DOHH2 (cell line): ENCODE data around the gene SEPTIN6.

Source experiments
- H3F3A ChIP-seq: fragments of 200-600 bp; sonication (generic), shearing (Covaris generic); 2 replicates; pipeline ENCODE4 v1.6.0; 2016; ENCODE audit warnings: antibody characterized with exemption, mild to moderate bottlenecking; ENCODE audit not compliant: control insufficient read depth, insufficient read depth
- H3K27ac ChIP-seq: fragments of 200-600 bp; sonication (generic); 2 replicates; pipeline ENCODE4 v1.5.1; 2014; ENCODE audit warnings: low read depth, mild to moderate bottlenecking, low read length, moderate library complexity
- H3K27me3 ChIP-seq: fragments of 200-600 bp; sonication (generic); 2 replicates; pipeline ENCODE4 v1.6.1; 2014; ENCODE audit warnings: mild to moderate bottlenecking, low read length, mixed read lengths; ENCODE audit not compliant: control insufficient read depth
- H3K36me3 ChIP-seq: fragments of 200-600 bp; sonication (generic); 2 replicates; pipeline ENCODE4 v1.6.1; 2014; ENCODE audit warnings: mild to moderate bottlenecking, low read length, moderate library complexity, mixed read lengths; ENCODE audit not compliant: control insufficient read depth
- H3K4me1 ChIP-seq: fragments of 200-600 bp; sonication (generic); 2 replicates; pipeline ENCODE4 v1.6.1; 2014; ENCODE audit warnings: mild to moderate bottlenecking, low read length, mixed read lengths; ENCODE audit not compliant: control insufficient read depth
- H3K4me2 ChIP-seq: fragments of 200-600 bp; sonication (generic); 2 replicates; pipeline ENCODE4 v1.6.0; 2014; ENCODE audit warnings: mild to moderate bottlenecking, low read length, moderate library complexity
- H3K4me3 ChIP-seq: fragments of 200-600 bp; sonication (generic); 2 replicates; pipeline ENCODE4 v1.5.1; 2014; ENCODE audit warnings: mild to moderate bottlenecking, low read length, mixed read lengths
- H3K79me2 ChIP-seq: fragments of 200-600 bp; sonication (generic); 2 replicates; pipeline ENCODE4 v1.6.1; 2014; ENCODE audit warnings: mild to moderate bottlenecking, low read length, mixed read lengths; ENCODE audit not compliant: control insufficient read depth
- H3K9me2 ChIP-seq: fragments of 200-600 bp; sonication (generic); replicated peaks from 2 replicates; pipeline ENCODE4 v1.6.1; 2014; ENCODE audit warnings: mild to moderate bottlenecking, low read length, mixed read lengths; ENCODE audit not compliant: control insufficient read depth
- H3K9me3 ChIP-seq: fragments of 200-600 bp; sonication (generic); 2 replicates; pipeline ENCODE4 v1.6.1; 2014; ENCODE audit warnings: antibody characterized with exemption, low read length, mixed read lengths; ENCODE audit not compliant: control insufficient read depth, insufficient read depth
- H4K20me1 ChIP-seq: fragments of 200-600 bp; sonication (generic); 2 replicates; pipeline ENCODE4 v1.6.0; 2014; ENCODE audit warnings: low read depth, mild to moderate bottlenecking, antibody characterized with exemption, low read length, moderate library complexity; ENCODE audit not compliant: control insufficient read depth, insufficient read depth
- EZH2phosphoT487 ChIP-seq: fragments of 200-600 bp; sonication (generic); IDR thresholded peaks from 2 replicates; pipeline ENCODE4 v1.6.1; 2017; ENCODE audit warnings: borderline replicate concordance, mild to moderate bottlenecking, antibody characterized with exemption, low read length, moderate library complexity, mixed read lengths
- TF ChIP-seq, protein P1 (sequence below): fragments of 200-600 bp; sonication (generic); IDR thresholded peaks from one replicate; pipeline ENCODE4 v1.5.1; 2014; ENCODE audit warnings: antibody characterized with exemption, mild to moderate bottlenecking, low read depth, low read length; ENCODE audit not compliant: poor library complexity, severe bottlenecking

Gene SEPTIN6

DNA sequence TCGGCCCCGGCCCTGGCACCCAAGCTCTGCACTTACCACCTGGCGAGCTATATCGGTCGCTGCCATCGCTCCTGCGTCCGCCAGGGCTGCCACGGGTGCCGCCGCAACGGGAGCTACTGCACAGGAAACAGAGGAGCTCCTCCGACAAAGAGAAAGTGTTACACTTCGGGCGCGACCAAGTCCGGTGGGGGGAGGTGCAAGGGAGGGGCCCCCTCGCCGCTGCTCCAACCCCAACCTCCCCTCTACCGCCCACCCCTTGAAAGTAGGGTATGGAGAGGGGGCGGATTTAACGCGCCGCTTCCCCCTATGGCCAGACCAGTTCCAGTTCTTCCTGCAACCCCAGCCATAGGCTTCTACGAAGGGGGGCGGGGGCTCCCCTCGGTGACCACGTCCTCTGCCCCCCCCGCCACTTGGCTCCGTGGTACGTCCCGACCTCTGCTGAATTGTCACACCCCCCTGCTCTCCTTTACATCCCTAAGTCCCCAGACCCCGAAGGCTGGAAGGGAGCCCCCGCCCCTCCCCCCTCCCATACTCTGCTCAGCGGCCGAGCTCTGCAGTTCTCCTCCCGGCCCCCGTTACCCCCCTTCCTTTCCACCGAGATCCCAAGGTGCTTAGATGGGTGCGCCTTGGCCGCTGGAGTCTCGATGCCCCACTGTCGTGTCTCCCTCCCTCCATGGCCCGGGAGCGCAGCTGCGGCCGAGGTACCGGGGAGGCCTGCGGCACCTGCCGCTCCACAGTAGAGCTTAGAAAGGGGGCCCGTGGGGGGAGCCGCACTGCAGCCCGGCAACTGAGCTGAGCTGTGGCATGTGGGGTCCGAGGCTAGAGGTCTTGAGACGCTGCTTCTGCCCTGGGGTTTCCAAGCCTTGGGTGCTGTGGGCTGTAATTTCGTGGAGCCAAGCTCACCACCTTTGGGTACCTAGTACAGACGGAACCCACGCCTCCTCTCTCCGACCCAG is at the start of gene SEPTIN6:
SEPTIN6 (minus strand) TSS at position 129 of the 956 bp plus-strand sequence; CDS start at position 66, 63 bp downstream.
- Histone ChIP-seq H3K9me3 (no peaks in the 10 kb centered on the region), H3K9me2 (no peaks in the 10 kb centered on the region), H3K4me3 (peak within 1 kb of the TSS; percentile 88), H3K4me2 (peak within 1 kb of the TSS; percentile 81), H3K27ac (peak within 1 kb of the TSS; percentile 95), H3K4me1 (peaks cover 69% of the 10 kb centered on the region), H3K27me3 (no peaks in the 10 kb centered on the region), H4K20me1 (no peaks in the 10 kb centered on the region), H3K79me2 (peaks cover 53% of the 10 kb centered on the region), H3K36me3 (peaks cover 24% of the 10 kb centered on the region), H3F3A (peaks cover 15% of the 10 kb centered on the region)
- no peak for TF ChIP-seq EZH2phosphoT487
- TF ChIP-seq, protein P1, sequence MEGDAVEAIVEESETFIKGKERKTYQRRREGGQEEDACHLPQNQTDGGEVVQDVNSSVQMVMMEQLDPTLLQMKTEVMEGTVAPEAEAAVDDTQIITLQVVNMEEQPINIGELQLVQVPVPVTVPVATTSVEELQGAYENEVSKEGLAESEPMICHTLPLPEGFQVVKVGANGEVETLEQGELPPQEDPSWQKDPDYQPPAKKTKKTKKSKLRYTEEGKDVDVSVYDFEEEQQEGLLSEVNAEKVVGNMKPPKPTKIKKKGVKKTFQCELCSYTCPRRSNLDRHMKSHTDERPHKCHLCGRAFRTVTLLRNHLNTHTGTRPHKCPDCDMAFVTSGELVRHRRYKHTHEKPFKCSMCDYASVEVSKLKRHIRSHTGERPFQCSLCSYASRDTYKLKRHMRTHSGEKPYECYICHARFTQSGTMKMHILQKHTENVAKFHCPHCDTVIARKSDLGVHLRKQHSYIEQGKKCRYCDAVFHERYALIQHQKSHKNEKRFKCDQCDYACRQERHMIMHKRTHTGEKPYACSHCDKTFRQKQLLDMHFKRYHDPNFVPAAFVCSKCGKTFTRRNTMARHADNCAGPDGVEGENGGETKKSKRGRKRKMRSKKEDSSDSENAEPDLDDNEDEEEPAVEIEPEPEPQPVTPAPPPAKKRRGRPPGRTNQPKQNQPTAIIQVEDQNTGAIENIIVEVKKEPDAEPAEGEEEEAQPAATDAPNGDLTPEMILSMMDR = no peak

DNA sequence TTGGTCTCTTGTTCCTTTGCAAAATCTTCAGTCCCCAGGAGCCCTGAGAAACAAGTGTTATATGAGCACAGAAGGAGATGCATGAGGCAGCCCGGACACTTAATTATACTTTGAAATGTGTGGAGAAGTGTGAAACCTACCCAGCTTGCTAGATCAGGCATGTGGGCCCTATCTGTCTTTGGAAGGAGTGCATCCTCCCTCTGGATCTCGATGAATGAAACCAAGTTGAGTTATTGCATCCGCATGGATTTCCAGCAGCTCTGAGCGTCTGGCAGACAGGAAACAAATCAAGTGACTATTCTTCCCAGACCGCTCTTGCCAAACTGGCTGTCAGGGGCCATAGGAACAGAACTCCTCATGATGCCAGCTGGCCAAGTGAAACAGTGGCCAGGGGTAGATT is 45.8 kb upstream of the SEPTIN6 start:
- Histone ChIP-seq H3K4me1 (no peaks in the 10 kb centered on the region), H3K36me3 (no peaks in the 10 kb centered on the region), H4K20me1 (no peaks in the 10 kb centered on the region), H3K27me3 (no peaks in the 10 kb centered on the region), H3K9me2 (no peaks in the 10 kb centered on the region), H3K4me3 (no peak overlapping the region), H3K27ac (no peak overlapping the region), H3F3A (no peaks in the 10 kb centered on the region), H3K4me2 (no peak overlapping the region), H3K9me3 (no peaks in the 10 kb centered on the region), H3K79me2 (no peaks in the 10 kb centered on the region)
- TF ChIP-seq, protein P1 = no peak
- TF ChIP-seq EZH2phosphoT487 = no peak

DNA sequence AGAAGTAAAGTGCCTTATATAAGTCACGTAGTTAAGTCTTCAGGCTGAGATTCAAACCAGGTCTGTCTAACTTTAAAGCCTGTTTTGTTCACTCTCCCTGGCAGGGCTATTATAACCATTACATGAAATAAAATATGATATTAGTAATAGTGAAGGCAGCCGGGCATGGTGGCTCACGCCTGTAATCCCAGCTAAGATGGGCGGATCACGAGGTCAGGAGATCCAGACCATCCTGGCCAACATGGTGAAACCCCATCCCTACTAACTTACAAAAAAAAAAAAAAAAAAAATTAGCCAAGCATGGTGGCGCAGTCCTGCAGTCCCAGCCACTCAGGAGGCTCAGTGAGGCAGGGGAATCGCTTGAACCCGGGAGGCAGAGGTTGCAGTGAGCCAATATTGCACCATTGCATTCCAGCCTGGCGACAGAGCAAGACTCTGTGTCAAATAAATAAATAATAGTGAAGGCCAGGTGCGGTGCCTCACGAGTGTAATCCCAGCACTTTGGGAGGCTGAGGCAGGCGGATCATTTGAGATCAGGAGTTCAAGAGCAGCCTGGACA is 43.3 kb upstream of the SEPTIN6 start:
- Histone ChIP-seq H3K4me3 (no peak overlapping the region), H3K36me3 (no peaks in the 10 kb centered on the region), H3K27ac (no peak overlapping the region), H4K20me1 (no peaks in the 10 kb centered on the region), H3K9me3 (no peaks in the 10 kb centered on the region), H3K4me1 (no peaks in the 10 kb centered on the region), H3K4me2 (no peak overlapping the region), H3F3A (no peaks in the 10 kb centered on the region), H3K79me2 (no peaks in the 10 kb centered on the region), H3K27me3 (no peaks in the 10 kb centered on the region), H3K9me2 (no peaks in the 10 kb centered on the region)
- TF ChIP-seq, protein P1 = no peak
- TF ChIP-seq EZH2phosphoT487 = no peak
